GM20000 (cell line): ENCODE data around the gene PRR20A.
"Not testable (repeated sequence)": the region's sequence is repeated elsewhere in the genome, so short reads cannot be mapped to it uniquely, and the experiment has no call there.

Experiments
- DNase-seq: peaks from one replicate; pipeline ENCODE4 v3.0.0; 2012; ENCODE audit warnings: low spot score
- CTCF ChIP-seq: IDR thresholded peaks from 2 replicates; pipeline ENCODE4 v1.5.1; 2012; ENCODE audit warnings: mild to moderate bottlenecking, control low read depth; ENCODE audit errors: extremely low read depth, missing control alignments

The PRR20A gene

GRCh38 chr13:57140235-57140968 is at the start of gene PRR20A:
TSS of gene PRR20A (plus strand) at chr13:57140918. CDS start at chr13:57141305, 387 bp downstream.
- not testable (repeated sequence) for DNase-seq

- DNase-seq, result no peak
Observed at GRCh38 chr13:57114945-57115344, 25.8 kb upstream of the PRR20A start.

GRCh38 chr13:57123681-57124080 is 17.0 kb upstream of the PRR20A start:
- no peak for DNase-seq
- TF ChIP-seq CTCF, result no peak

More at GRCh38 chr13:57114945-57115344, 25.8 kb upstream of the PRR20A start:
- no peak for TF ChIP-seq CTCF

DNA sequence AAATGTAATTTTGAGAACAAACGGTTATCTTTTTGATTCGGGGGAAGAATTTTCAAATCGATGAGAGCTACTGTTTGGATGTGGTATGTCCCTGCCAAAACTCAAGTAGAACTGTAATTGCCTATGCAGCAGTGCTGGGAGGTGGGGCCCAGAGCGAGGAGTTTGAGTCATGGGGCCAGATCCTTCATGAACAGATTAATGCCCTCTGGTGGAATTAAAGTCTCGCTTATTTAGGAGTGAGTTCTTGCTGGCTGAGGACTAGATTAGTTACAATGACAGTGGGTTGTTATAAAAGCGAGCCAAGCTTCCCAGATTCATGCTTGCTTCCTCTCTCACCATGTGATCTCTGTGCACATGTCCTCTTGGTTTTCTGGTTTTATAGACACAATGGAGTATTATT is 11.8 kb upstream of the PRR20A start:
- DNase-seq, result no peak
- TF ChIP-seq CTCF, result no peak

- no peak for TF ChIP-seq CTCF
- DNase-seq, result no peak
Observed at GRCh38 chr13:57136093-57136492, 4.6 kb upstream of the PRR20A start.

GRCh38 chr13:57137585-57137984 is 3.1 kb upstream of the PRR20A start:
- no peak for DNase-seq
- no peak for TF ChIP-seq CTCF

DNA sequence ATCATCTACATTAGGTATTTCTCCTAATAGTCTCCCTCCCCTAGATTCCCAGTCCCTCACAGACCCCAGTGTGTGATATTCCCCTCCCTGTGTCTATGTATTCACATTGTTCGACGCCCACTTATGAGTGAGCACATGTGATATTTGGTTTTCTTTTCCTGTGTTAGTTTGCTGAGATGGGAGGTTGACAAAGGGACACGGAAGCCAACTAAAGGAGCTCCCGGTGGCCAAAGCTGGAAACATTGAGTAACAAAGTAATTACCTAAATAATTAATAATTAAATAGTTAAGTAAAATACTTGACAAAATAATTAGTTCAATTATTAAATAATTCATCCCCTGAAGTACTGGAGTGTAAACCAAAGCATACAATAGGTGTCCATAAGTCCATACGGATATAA is 1.7 kb upstream of the PRR20A start:
- DNase-seq, result no peak
- TF ChIP-seq CTCF, result no peak

GRCh38 chr13:57139781-57140180 is 937 bp upstream of the PRR20A start:
- DNase-seq, result not testable (repeated sequence)

GRCh38 chr13:57147188-57147587 is 6.5 kb downstream of the PRR20A start, which contains the start of gene PRR20B:
TSS of gene PRR20B (plus strand) at chr13:57147488. CDS start at chr13:57147875, 387 bp downstream.
- not testable (repeated sequence) for DNase-seq

DNA sequence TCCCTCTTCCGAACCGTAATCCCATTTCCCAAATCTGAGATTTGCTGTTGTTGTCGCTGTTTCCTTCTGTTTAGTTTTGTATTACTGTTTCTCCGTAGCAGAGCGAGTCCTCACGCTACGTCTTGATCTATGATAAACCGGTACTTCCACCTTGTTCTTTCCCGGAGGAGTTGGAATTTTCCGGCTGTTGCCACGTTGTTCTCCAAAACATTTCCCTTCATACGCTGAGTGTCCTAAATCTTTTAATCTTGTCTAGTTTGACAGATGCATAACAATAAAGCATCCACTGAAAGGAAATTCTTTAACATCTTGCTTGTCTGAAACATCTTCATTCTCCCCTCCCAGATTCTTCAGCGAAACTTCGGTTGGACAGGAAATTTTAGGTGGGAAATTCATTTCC is 7.4 kb downstream of the PRR20A start:
- not testable (repeated sequence) for DNase-seq

GRCh38 chr13:57153761-57154160 is 13.0 kb downstream of the PRR20A start, which contains the start of gene PRR20C:
TSS of gene PRR20C (plus strand) at chr13:57154061. CDS start at chr13:57154448, 387 bp downstream.
- DNase-seq, result not testable (repeated sequence)

DNA sequence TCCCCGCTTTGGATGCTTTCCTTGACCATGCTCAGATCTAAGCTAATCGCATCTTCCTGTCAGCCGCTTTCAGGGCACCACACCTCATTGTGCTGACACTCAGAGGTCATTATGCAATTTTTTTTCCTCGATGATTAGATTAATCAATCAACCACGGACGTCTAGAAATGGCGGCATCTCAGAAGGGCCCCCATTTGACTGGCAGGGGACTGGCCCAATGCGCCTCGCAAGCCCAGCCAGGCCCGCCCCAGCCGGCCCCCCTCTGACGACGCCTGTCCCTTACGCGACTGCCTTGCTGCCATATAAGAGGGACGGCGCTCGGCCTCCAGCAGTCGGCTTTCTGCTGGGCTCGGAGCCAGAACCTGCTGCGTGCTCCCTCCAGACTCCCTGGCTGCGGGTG is 19.6 kb downstream of the PRR20A start, which contains the start of gene PRR20D:
Gene PRR20D (plus strand): TSS at position 301 of the 400 bp plus-strand sequence. CDS start 387 bp downstream, outside the sequence.
- DNase-seq, result not testable (repeated sequence)

- not testable (repeated sequence) for DNase-seq
Observed at GRCh38 chr13:57166897-57167296, 26.2 kb downstream of the PRR20A start, which contains the start of gene PRR20E. TSS of gene PRR20E (plus strand) at chr13:57167197. CDS start at chr13:57167584, 387 bp downstream.
